Measurements from ENCODE around the gene CENPO.

CENPO gene

DNA sequence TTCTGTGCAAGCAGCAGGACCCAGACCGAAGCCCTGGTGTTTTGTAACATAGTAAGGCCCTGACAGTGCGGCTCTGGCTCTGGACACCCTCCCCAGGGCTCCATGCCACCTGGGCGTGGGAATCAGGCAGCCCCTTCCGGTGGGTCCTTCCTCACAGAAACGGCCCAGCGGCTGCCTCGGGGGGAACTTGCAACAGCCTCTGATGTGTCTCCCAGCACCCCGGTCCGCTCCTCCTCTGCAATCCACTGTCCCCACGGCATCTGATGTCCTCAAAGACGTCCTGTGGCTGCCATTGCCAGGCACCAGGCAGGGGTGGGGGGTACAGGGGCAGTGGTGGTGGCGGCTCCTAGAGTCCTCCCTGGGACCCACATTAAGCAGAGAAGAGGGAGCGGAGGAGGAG lies 58.8 kb downstream of the CENPO start:
- H3K4me3 ChIP-seq (ENCODE audit: low read length): no peak overlapping the region
- DNase-seq (ENCODE audit: low read depth, low spot score): no peak

DNA sequence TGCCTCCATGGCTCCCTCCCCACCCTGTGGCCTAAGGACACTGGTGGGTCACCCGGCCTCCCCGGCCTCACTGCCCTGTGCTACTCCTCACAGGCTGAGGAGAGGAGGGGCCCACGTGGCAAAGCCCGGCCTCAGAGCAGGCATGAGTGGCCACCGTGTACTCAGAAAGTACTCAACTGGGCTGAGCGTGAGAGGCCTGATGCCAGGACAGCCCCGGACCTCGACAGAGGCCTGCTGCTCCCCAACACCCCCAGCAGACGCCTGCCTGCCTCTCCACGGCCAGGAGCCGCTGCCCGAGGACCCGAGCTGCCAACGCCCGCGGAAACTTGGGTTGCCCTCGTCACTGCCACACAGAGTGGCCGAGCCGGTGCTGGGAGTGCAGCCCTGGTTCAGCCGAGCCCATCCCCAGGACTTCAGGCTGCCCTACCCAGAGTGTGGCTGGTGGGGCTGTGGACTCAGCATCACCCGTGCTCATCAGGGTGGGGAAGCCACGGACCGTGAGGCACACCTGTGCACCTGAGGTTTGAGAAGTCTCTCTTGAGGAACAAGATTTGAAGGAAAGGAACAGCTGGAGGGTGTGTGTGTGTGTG lies 59.3 kb downstream of the CENPO start:
- DNase-seq (ENCODE audit: low read depth, low spot score): no peak
- no peak overlapping the region for H3K4me3 ChIP-seq (ENCODE audit: low read length)

DNA sequence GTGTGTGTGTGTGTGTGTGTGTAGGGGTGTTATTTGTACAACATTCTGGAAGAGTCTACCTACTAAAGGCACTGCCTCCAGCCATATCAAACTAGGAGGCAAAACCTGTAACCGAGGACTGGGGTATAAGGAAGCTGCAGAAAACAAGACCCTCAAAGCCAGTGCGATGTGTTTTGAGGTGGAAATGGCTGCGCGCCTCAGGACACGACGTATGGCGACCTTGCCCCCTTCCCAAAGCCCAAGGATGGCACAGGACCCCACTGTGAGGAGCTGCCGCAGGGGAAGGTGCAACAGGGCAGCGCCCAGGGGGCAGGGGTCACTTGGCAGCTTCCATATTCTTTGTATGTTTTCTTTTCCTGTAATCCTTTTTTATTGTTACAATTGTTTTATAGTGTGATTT lies 59.8 kb downstream of the CENPO start:
- DNase-seq (ENCODE audit: low read depth, low spot score): no peak
- no peak overlapping the region for H3K4me3 ChIP-seq (ENCODE audit: low read length)

- DNase-seq (ENCODE audit: low read depth, low spot score): no peak
- no peak overlapping the region for H3K4me3 ChIP-seq (ENCODE audit: low read length)
These were observed 60.8 kb downstream of the CENPO start for GRCh38 chr2:24853996-24854395.

DNA sequence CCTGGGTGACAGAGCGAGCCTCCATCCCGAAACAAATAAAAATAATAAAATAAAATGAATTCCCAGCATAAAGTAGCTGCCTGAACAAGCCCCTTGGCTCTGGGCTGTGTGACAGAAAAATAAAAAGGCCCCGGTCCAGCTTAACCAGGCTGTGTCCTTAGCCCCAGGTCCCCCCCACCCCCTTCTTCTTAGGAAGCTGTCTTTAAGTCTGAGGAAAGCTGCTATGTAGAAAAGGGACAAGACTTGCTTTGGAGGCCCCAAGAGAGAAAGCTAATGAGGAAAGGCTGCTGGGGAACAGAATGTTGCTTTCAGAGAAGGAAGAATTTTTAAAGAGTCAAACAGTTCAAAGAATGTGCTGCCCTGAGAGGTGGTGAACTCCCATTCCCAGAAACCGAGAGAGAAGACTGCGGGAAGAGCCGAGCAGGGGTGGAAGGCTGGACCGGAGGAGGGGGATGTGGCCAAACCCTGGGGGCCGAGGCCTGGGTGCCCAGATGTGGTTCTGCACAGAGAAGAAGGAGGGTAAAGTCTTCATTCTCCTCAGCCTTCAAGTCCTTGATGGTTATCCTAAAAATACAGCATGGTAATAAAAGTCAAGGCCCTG lies 61.9 kb downstream of the CENPO start:
- H3K4me3 ChIP-seq (ENCODE audit: low read length): no peak overlapping the region
- DNase-seq (ENCODE audit: low read depth, low spot score): no peak

DNA sequence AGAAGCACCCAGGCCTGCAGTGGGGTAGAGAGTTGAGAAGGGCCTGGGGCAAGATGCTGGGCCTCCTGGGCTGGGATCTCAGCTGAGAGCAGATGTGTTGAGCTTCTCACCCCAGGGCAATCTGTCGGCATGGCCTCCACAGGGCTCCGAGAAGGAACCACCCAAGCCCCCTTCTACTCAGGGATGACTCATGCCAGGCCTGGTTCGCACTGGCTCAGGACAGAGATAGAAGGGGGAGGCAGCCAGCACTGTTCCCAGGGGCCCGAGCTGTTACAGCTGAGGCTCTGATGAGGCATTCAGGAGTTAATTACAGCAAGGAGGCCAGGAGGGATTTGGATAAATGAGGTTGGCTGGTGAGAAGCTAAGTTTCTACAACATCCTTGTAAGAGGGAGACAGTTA lies 62.5 kb downstream of the CENPO start:
- DNase-seq (ENCODE audit: low read depth, low spot score): no peak
- no peak overlapping the region for H3K4me3 ChIP-seq (ENCODE audit: low read length)

GRCh38 chr2:24856791-24857211 lies 63.6 kb downstream of the CENPO start:
- DNase-seq (ENCODE audit: low read depth, low spot score): no peak

DNA sequence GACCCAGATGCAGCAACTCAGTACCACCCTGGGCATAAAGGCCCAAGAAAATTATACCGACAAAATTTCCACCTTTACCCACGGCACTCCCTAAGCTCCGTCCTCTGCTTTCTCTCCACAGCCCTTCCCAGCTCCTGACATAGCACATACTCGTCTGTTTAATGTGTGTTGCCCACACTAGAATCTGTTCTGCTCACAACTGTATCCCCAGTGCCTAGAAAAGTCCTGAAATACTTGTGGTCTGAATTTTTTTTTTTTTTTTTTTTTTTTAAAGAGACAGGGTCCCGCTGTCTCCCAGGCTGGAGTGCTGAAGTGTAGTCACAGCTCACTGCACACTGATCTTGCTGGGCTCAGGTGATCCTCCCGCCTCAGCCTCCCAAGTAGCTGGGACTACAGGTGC lies 64.5 kb downstream of the CENPO start:
- no peak for DNase-seq (ENCODE audit: low read depth, low spot score)
- H3K4me3 ChIP-seq (ENCODE audit: low read length): no peak overlapping the region

More at GRCh38 chr2:24856791-24857211, 63.6 kb downstream of the CENPO start:
- no peak overlapping the region for H3K4me3 ChIP-seq (ENCODE audit: low read length)

- DNase-seq (ENCODE audit: low read depth, low spot score): no peak
- H3K4me3 ChIP-seq (ENCODE audit: low read length): no peak overlapping the region
These were observed 65.8 kb downstream of the CENPO start for GRCh38 chr2:24858996-24859395.

- no peak overlapping the region for H3K4me3 ChIP-seq (ENCODE audit: low read length)
- DNase-seq (ENCODE audit: low read depth, low spot score): no peak
These were observed 66.9 kb downstream of the CENPO start for GRCh38 chr2:24859968-24860600.

DNA sequence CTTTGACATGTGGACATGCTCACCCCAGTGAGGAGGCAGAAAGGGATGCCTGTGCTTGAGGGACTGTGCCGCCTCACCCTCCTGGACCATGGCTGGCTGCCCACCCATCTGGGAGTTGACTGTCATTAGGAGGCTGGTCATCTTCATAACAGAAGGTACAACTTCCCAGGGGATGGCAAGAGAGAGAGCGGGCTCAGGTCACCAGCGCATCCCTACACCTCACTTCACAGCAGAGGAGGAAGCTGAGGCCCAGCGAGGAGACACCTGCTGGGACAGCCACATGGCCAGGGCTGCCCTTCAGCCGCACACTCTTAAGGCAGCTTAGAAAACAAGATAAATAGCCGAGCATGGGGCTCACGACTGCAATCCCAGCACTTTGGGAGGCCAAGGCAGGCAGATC lies 67.4 kb downstream of the CENPO start:
- H3K4me3 ChIP-seq (ENCODE audit: low read length): no peak overlapping the region
- DNase-seq (ENCODE audit: low read depth, low spot score): no peak

DNA sequence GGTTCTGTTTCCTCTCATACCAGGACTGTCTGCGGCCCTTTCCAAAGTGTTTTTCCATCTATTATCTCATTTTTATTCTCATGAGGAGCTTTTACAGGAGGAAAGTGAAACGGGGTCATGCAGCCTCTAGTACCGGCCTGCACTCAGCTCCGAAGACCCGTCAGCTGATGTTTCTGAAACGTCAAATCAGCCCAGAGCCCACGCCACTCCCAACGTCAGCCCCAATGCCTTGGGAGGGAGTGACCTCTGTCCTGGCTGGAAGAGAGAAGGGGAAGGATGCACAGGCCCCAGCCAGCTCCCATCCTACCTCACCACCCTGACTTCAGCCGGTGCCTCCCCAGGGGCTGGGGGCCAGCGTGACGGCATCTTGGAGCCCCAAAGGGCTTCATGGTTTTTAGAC lies 68.3 kb downstream of the CENPO start:
- H3K4me3 ChIP-seq (ENCODE audit: low read length): no peak overlapping the region
- DNase-seq (ENCODE audit: low read depth, low spot score): no peak

- no peak for DNase-seq (ENCODE audit: low read depth, low spot score)
- H3K4me3 ChIP-seq (ENCODE audit: low read length): no peak overlapping the region
These were observed 70.4 kb downstream of the CENPO start for GRCh38 chr2:24863641-24864040.

DNA sequence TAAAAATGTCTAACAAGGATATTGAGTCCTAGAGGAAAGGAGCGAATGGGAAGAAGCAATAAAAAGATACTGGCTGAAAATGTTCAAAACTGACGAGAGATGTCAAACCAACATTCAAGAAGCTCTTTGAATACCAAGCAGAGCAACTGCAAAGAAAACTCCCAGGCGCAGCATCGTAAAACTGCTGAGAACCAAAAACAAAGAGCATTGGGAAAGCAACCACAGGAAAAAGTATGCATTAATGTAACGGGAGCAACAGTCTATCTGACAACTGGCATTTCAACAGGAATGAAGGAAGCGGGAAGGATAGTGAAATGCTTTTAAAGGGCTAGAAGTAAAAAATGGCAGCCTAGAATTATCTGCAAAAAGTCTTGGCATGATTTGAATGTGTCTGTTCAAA lies 73.7 kb downstream of the CENPO start:
- no peak overlapping the region for H3K4me3 ChIP-seq (ENCODE audit: low read length)
- DNase-seq (ENCODE audit: low read depth, low spot score): no peak

GRCh38 chr2:24870440-24870839 lies 77.2 kb downstream of the CENPO start:
- H3K4me3 ChIP-seq (ENCODE audit: low read length): no peak overlapping the region
- no peak for DNase-seq (ENCODE audit: low read depth, low spot score)

GRCh38 chr2:24870891-24871705 lies 77.9 kb downstream of the CENPO start:
- DNase-seq (ENCODE audit: low read depth, low spot score): no peak
- H3K4me3 ChIP-seq (ENCODE audit: low read length): no peak overlapping the region

DNA sequence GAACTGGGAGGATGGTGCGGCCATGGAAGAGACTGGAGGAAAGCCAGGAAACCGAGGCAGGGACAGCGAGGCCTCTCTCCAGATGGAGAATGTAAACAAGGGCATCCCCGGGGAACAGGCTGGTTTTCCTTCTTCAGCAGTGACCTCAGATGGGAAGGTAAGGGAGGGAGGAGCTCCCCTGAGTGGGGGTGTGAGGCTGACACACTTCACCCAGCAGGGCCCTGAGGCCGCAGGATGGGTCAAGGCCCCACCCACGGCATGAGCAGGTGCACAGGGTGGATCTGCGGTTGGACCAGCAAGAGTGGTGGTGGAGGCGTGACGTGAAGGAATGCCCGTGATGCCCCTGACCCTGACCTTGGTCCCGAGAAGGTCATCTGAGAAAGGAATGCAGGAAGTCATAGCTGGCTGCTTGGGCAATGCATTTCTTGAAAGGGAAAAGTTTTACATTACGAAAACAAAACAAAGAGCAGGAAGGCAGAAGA lies 78.7 kb downstream of the CENPO start:
- no peak for DNase-seq (ENCODE audit: low read depth, low spot score)
- H3K4me3 ChIP-seq (ENCODE audit: low read length): no peak overlapping the region
